HCT116 (cell line): ENCODE measurements around the gene ZNF10. TPM values are rescaled to one million over a fixed set of nuclear protein-coding genes. Genes with fewer than 3 reads are reported as not detected.

ENCODE experiments used
- ATAC-seq: fragments of 200-7000 bp; cut with Tn5 transposase; 2 replicates; pipeline ENCODE4 v1.9.1; 2020; ENCODE audit warnings: mild to moderate bottlenecking, moderate library complexity
- BruUV-seq: library from RNA; stranded (reverse); fragments of 400-500 nt; replicated peaks from 2 replicates; lab custom pipeline; 2021; lab: Mats Ljungman, UMichigan
- CTCF ChIA-PET: fragments of 300-600 bp; sonication (Branson Sonifier 250); formaldehyde crosslinking; loops from one replicate; lab custom pipeline; 2021; ENCODE audit warnings: antibody characterized with exemption; lab: Charles Lee
- POLR2A ChIA-PET: fragments of 300-600, 350-600 bp; sonication (Branson Sonifier 250); formaldehyde crosslinking; loops from one replicate; lab custom pipeline; 2021; ENCODE audit warnings: antibody characterized with exemption; lab: Charles Lee
- RAD21 ChIA-PET, 2 experiments: fragments of 300-600 bp; sonication (Branson Sonifier 250); formaldehyde crosslinking; loops; one replicate each; lab custom pipeline; 2023; ENCODE audit warnings: low total read pairs in 2 of 2; ENCODE audit not compliant: uncharacterized antibody in 2 of 2, unreplicated experiment in 2 of 2, low non-redundant PET in 1 of 2; lab: Charles Lee
- DNase-seq: peaks from one replicate; pipeline ENCODE4 v3.0.0-alpha.2; 2010; ENCODE audit warnings: low read depth, low spot score
- H2AFZ ChIP-seq: fragments of 200-600 bp; shearing (Covaris generic), sonication (generic); 2 replicates; pipeline ENCODE4 v1.6.1; 2017; ENCODE audit warnings: low read depth, mixed run types, mixed read lengths, antibody characterized with exemption, low read length; ENCODE audit not compliant: poor library complexity, severe bottlenecking
- H3K27ac ChIP-seq: 2 replicates; pipeline ENCODE4 v1.5.1; 2012; ENCODE audit warnings: low read depth, low read length
- H3K27me3 ChIP-seq: fragments of 200-600 bp; sonication (generic); 2 replicates; pipeline ENCODE4 v1.6.1; 2016; ENCODE audit warnings: mixed run types, low read length, mixed read lengths; ENCODE audit not compliant: insufficient read depth
- H3K36me3 ChIP-seq, 2 experiments: fragments of 200-500 bp in 1 of 2; fragments of 200-600 bp in 1 of 2; sonication (Bioruptor generic) in 1 of 2; sonication (generic) in 1 of 2; 2 replicates each; pipeline versions ENCODE4 v1.5.1 to v1.6.1; 2014 to 2016; ENCODE audit warnings: low read length in 2 of 2, inconsistent platforms in 1 of 2, mixed read lengths in 1 of 2, mixed run types in 1 of 2; ENCODE audit not compliant: insufficient read depth in 2 of 2, control insufficient read depth in 1 of 2
- H3K4me1 ChIP-seq, 2 experiments: fragments of 200-600 bp in 1 of 2; sonication (generic) in 1 of 2; 2 replicates each; pipeline versions ENCODE4 v1.5.1 to v1.6.1; 2012 to 2017; ENCODE audit warnings: low read length in 2 of 2, inconsistent platforms in 1 of 2, mild to moderate bottlenecking in 1 of 2, mixed read lengths in 1 of 2, mixed run types in 1 of 2, moderate library complexity in 1 of 2; ENCODE audit not compliant: insufficient read depth in 2 of 2, control insufficient read depth in 1 of 2
- H3K4me2 ChIP-seq: fragments of 200-600 bp; sonication (generic); 2 replicates; pipeline ENCODE4 v1.6.1; 2017; ENCODE audit warnings: mixed run types, low read length, mixed read lengths
- H3K4me3 ChIP-seq, 2 experiments: fragments of 200-600 bp in 1 of 2; sonication (generic) in 1 of 2; replicated peaks in 1 of 2; 2 replicates each; pipeline ENCODE4 v1.5.1; 2011 to 2016; ENCODE audit warnings: low read length in 2 of 2, control low read depth in 1 of 2, low read depth in 1 of 2, mild to moderate bottlenecking in 1 of 2, mixed read lengths in 1 of 2, mixed run types in 1 of 2
- H3K79me2 ChIP-seq: fragments of 200-600 bp; sonication (generic); 2 replicates; pipeline ENCODE4 v1.6.1; 2017; ENCODE audit warnings: mild to moderate bottlenecking, mixed run types, low read length, moderate library complexity, mixed read lengths; ENCODE audit not compliant: insufficient read depth
- H3K9ac ChIP-seq: fragments of 200-600 bp; sonication (generic); 2 replicates; pipeline ENCODE4 v1.6.1; 2016; ENCODE audit warnings: low read length, mixed read lengths
- H3K9me2 ChIP-seq: fragments of 200-600 bp; sonication (generic), shearing (Covaris generic); 2 replicates; pipeline ENCODE4 v1.6.1; 2017; ENCODE audit warnings: mixed run types, mild to moderate bottlenecking, moderate library complexity; ENCODE audit not compliant: insufficient read depth
- H3K9me3 ChIP-seq, 2 experiments: fragments of 200-500 bp in 1 of 2; fragments of 200-600 bp in 1 of 2; sonication (Bioruptor generic) in 1 of 2; sonication (generic) in 1 of 2; 2 replicates each; pipeline ENCODE4 v1.6.1; 2014 to 2017; ENCODE audit warnings: low read length in 2 of 2, mixed read lengths in 2 of 2, inconsistent platforms in 1 of 2, low read depth in 1 of 2, mild to moderate bottlenecking in 1 of 2, mixed run types in 1 of 2, moderate library complexity in 1 of 2; ENCODE audit not compliant: control insufficient read depth in 1 of 2, insufficient read depth in 1 of 2
- H4K20me1 ChIP-seq: fragments of 200-600 bp; sonication (generic), shearing (Covaris generic); 2 replicates; pipeline ENCODE4 v1.6.1; 2017; ENCODE audit warnings: mixed run types, mild to moderate bottlenecking, moderate library complexity; ENCODE audit not compliant: insufficient read depth
- ATF3 ChIP-seq: IDR thresholded peaks from 2 replicates; pipeline ENCODE4 v1.6.1; 2012
- CBX3 ChIP-seq: IDR thresholded peaks from 2 replicates; pipeline ENCODE4 v1.6.1; 2012; ENCODE audit warnings: low read depth
- CEBPB ChIP-seq: IDR thresholded peaks from 2 replicates; pipeline ENCODE4 v1.6.1; 2012; ENCODE audit warnings: low read depth
- CTCF ChIP-seq, 3 experiments: fragments of 200-600 bp in 1 of 3; sonication (generic) in 1 of 3; IDR thresholded peaks in 2 of 3; conservative IDR thresholded peaks in 1 of 3; 2 replicates each; pipeline ENCODE4 v1.5.1; 2012 to 2017; ENCODE audit warnings: low read depth in 2 of 3, low read length in 2 of 3, antibody characterized with exemption in 1 of 3, borderline replicate concordance in 1 of 3, control low read depth in 1 of 3, mild to moderate bottlenecking in 1 of 3, mixed read lengths in 1 of 3, mixed run types in 1 of 3, moderate library complexity in 1 of 3; ENCODE audit not compliant: insufficient read depth in 1 of 3
- ELF1 ChIP-seq: IDR thresholded peaks from 2 replicates; pipeline ENCODE4 v1.6.1; 2012; ENCODE audit warnings: low read depth, borderline replicate concordance
- EZH2 ChIP-seq: fragments of 200-600 bp; sonication (generic); IDR thresholded peaks from 2 replicates; pipeline ENCODE4 v1.6.1; 2017; ENCODE audit warnings: antibody characterized with exemption, mixed run types
- FOSL1 ChIP-seq: IDR thresholded peaks from 2 replicates; pipeline ENCODE4 v1.6.1; 2012; ENCODE audit warnings: low read depth
- JUND ChIP-seq: IDR thresholded peaks from 2 replicates; pipeline ENCODE4 v1.6.1; 2012
- POLR2A ChIP-seq: IDR thresholded peaks from 2 replicates; pipeline ENCODE4 v1.7.0; 2011; ENCODE audit warnings: borderline replicate concordance; ENCODE audit not compliant: insufficient read depth, insufficient read length; ENCODE audit errors: extremely low read depth
- POLR2AphosphoS5 ChIP-seq: IDR thresholded peaks from 2 replicates; pipeline ENCODE4 v1.6.1; 2011; ENCODE audit warnings: mild to moderate bottlenecking, low read depth, low read length, moderate library complexity
- RAD21 ChIP-seq: IDR thresholded peaks from 2 replicates; pipeline ENCODE4 v1.6.1; 2012; ENCODE audit warnings: low read depth, mild to moderate bottlenecking
- SIN3A ChIP-seq: IDR thresholded peaks from 2 replicates; pipeline ENCODE4 v1.6.1; 2012; ENCODE audit warnings: low read depth
- SP1 ChIP-seq: IDR thresholded peaks from 2 replicates; pipeline ENCODE4 v1.6.1; 2012; ENCODE audit warnings: low read depth
- TCF7L2 ChIP-seq: IDR thresholded peaks from 2 replicates; pipeline ENCODE4 v1.7.0; 2011; ENCODE audit warnings: borderline replicate concordance, inconsistent platforms; ENCODE audit not compliant: insufficient read depth, insufficient read length; ENCODE audit errors: extremely low read depth
- YY1 ChIP-seq: IDR thresholded peaks from 2 replicates; pipeline ENCODE4 v1.6.1; 2011; ENCODE audit warnings: low read length, low read depth, moderate library complexity, mild to moderate bottlenecking; ENCODE audit not compliant: insufficient replicate concordance; ENCODE audit errors: extremely low read depth
- ZFX ChIP-seq: fragments of 450-650 bp; IDR thresholded peaks from 2 replicates; pipeline ENCODE4 v1.6.1; 2017
- ZNF274 ChIP-seq: fragments of 200-500 bp; sonication (Bioruptor generic); IDR thresholded peaks from 2 replicates; pipeline ENCODE4 v1.6.1; 2014; ENCODE audit warnings: mild to moderate bottlenecking, low read depth, low read length, inconsistent platforms
- intact Hi-C: fragments of 100-400 bp; cut with micrococcal nuclease; formaldehyde crosslinking; loops from 2 replicates; pipeline ENCODE4 v1.10.0; 2022
- total RNA-seq: library from RNA; stranded (reverse); gene quantifications from one replicate; pipeline ENCODE4 v1.2.1, GENCODE V29; 2021; ENCODE audit not compliant: unreplicated experiment
- TF ChIP-seq, protein P1 (sequence below): IDR thresholded peaks from 2 replicates; pipeline ENCODE4 v1.6.1; 2012; ENCODE audit warnings: low read depth
- TF ChIP-seq, protein P2 (sequence below): IDR thresholded peaks from 2 replicates; pipeline ENCODE4 v1.6.1; 2011; ENCODE audit warnings: mild to moderate bottlenecking, low read length, moderate library complexity; ENCODE audit not compliant: insufficient replicate concordance; ENCODE audit errors: extremely low read depth

The ZNF10 gene
- total RNA-seq, 1 experiment from 2014 or later: not detected

- Histone ChIP-seq H3K36me3 (peaks cover 0 to 4% of the 10 kb centered on the region in 2 experiments; a peak in 1 of 4 replicates), H3K27ac (peak within 1 kb of the TSS; percentile 56), H3K4me3 (peak within 1 kb of the TSS; percentile 77 to 83), H4K20me1 (no peaks in the 10 kb centered on the region), H3K9me2 (no peaks in the 10 kb centered on the region), H3K9ac (peak within 1 kb of the TSS; percentile 63), H2AFZ (peak within 1 kb of the TSS; percentile 60), H3K9me3 (peaks cover 17 to 22% of the 10 kb centered on the region in 2 experiments; a peak in 2 of 4 replicates), H3K79me2 (peaks cover 3% of the 10 kb centered on the region; the same call in 1 of the 2 replicates), H3K27me3 (no peaks in the 10 kb centered on the region), H3K4me2 (peak within 1 kb of the TSS; percentile 80), H3K4me1 (peaks cover 0 to 7% of the 10 kb centered on the region in 2 experiments; a peak in 1 of 4 replicates)
- CTCF ChIA-PET: no interaction called here
- POLR2A ChIA-PET: no interaction called here
- RAD21 ChIA-PET: no interaction called here
- intact Hi-C loops: loop anchor here (1.0 kb wide), 2 partner anchors 144 to 413 kb away; partner anchors contain the start of gene ZNF84
- TSS peak; percentile 71 for BruUV-seq
- DNase-seq: peak; percentile 85
- ATAC-seq: peak; percentile 96
- TF ChIP-seq, protein P1, sequence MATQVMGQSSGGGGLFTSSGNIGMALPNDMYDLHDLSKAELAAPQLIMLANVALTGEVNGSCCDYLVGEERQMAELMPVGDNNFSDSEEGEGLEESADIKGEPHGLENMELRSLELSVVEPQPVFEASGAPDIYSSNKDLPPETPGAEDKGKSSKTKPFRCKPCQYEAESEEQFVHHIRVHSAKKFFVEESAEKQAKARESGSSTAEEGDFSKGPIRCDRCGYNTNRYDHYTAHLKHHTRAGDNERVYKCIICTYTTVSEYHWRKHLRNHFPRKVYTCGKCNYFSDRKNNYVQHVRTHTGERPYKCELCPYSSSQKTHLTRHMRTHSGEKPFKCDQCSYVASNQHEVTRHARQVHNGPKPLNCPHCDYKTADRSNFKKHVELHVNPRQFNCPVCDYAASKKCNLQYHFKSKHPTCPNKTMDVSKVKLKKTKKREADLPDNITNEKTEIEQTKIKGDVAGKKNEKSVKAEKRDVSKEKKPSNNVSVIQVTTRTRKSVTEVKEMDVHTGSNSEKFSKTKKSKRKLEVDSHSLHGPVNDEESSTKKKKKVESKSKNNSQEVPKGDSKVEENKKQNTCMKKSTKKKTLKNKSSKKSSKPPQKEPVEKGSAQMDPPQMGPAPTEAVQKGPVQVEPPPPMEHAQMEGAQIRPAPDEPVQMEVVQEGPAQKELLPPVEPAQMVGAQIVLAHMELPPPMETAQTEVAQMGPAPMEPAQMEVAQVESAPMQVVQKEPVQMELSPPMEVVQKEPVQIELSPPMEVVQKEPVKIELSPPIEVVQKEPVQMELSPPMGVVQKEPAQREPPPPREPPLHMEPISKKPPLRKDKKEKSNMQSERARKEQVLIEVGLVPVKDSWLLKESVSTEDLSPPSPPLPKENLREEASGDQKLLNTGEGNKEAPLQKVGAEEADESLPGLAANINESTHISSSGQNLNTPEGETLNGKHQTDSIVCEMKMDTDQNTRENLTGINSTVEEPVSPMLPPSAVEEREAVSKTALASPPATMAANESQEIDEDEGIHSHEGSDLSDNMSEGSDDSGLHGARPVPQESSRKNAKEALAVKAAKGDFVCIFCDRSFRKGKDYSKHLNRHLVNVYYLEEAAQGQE: no peak
- TF ChIP-seq EZH2: no peak
- TF ChIP-seq TCF7L2: no peak
- TF ChIP-seq SIN3A: 0 out of 2 replicates have a peak, but pooled peaks have one; percentile 15
- TF ChIP-seq ZNF274: no peak
- peak; percentile 98 for TF ChIP-seq YY1
- TF ChIP-seq ATF3: no peak
- TF ChIP-seq CEBPB: no peak; the same call in 1 of the 2 replicates
- no peak for TF ChIP-seq ZFX
- no peak for TF ChIP-seq JUND
- peak; percentile 80 for TF ChIP-seq ELF1
- TF ChIP-seq POLR2AphosphoS5: peak; percentile 80
- no peak for TF ChIP-seq POLR2A
- peak; percentile 66 to 86 (median 67) for TF ChIP-seq CTCF (IDR thresholded peaks at IDR 0.05 in 2 of 3, conservative IDR thresholded peaks at IDR 0.05 in 1 of 3; ENCODE audit: borderline replicate concordance in 1 of 3, insufficient read depth in 1 of 3, low read depth in 2 of 3, low read length in 2 of 3)
- TF ChIP-seq, protein P2, sequence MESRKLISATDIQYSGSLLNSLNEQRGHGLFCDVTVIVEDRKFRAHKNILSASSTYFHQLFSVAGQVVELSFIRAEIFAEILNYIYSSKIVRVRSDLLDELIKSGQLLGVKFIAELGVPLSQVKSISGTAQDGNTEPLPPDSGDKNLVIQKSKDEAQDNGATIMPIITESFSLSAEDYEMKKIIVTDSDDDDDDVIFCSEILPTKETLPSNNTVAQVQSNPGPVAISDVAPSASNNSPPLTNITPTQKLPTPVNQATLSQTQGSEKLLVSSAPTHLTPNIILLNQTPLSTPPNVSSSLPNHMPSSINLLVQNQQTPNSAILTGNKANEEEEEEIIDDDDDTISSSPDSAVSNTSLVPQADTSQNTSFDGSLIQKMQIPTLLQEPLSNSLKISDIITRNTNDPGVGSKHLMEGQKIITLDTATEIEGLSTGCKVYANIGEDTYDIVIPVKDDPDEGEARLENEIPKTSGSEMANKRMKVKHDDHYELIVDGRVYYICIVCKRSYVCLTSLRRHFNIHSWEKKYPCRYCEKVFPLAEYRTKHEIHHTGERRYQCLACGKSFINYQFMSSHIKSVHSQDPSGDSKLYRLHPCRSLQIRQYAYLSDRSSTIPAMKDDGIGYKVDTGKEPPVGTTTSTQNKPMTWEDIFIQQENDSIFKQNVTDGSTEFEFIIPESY: peak; percentile 8
- TF ChIP-seq RAD21: peak; percentile 56
- TF ChIP-seq CBX3: peak; percentile 96
- TF ChIP-seq FOSL1: no peak
- TF ChIP-seq SP1: peak; percentile 63
These were observed 51.0 kb downstream of the ZNF10 start, which contains the start of gene ZNF268 for GRCh38 chr12:133181238-133181959. Gene ZNF268 (plus strand): TSS chr12:133181495. CDS start chr12:133181998, 503 bp downstream.
